Breast epithelium (tissue), 3 donors: ENCODE measurements around the gene PRSS23.

ENCODE experiments used
- POLR2A ChIP-seq: fragments of 450-650 bp; IDR thresholded peaks from one replicate; pipeline ENCODE4 v1.6.1; 2016; ENCODE audit warnings: antibody characterized with exemption, mild to moderate bottlenecking, moderate library complexity
- POLR2AphosphoS5 ChIP-seq, 3 donors: sonication (generic); formaldehyde crosslinking; IDR thresholded peaks; one replicate each; pipeline ENCODE4 v1.6.1; 2017; ENCODE audit warnings: antibody characterized with exemption in 3 of 3
- TF ChIP-seq, protein P1 (sequence below), 3 donors: fragments of 450-650 bp; IDR thresholded peaks; one replicate each; pipeline ENCODE4 v1.5.1; 2016 to 2017; ENCODE audit warnings: antibody characterized with exemption in 3 of 3, mild to moderate bottlenecking in 3 of 3, moderate library complexity in 3 of 3

DNA sequence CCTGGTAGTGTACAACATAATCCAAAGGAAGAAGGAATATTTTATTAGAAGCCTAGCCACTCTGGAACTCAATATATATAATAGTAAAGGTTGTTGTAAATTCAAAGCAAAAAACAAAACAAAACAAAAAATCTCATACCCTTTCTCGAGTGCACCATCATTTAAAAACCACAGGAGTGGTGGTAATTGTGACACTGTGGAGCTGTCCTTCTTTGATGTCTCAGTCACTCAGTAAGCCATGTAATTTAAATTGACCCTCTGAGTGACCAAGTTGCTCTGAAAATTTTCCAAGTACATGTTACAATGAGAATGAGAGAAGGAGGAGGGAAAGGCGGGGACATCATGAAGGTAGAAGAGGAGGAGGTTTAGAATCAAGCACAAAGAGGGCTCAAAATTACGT is 6.6 kb downstream of the PRSS23 start:
- TF ChIP-seq, protein P1, sequence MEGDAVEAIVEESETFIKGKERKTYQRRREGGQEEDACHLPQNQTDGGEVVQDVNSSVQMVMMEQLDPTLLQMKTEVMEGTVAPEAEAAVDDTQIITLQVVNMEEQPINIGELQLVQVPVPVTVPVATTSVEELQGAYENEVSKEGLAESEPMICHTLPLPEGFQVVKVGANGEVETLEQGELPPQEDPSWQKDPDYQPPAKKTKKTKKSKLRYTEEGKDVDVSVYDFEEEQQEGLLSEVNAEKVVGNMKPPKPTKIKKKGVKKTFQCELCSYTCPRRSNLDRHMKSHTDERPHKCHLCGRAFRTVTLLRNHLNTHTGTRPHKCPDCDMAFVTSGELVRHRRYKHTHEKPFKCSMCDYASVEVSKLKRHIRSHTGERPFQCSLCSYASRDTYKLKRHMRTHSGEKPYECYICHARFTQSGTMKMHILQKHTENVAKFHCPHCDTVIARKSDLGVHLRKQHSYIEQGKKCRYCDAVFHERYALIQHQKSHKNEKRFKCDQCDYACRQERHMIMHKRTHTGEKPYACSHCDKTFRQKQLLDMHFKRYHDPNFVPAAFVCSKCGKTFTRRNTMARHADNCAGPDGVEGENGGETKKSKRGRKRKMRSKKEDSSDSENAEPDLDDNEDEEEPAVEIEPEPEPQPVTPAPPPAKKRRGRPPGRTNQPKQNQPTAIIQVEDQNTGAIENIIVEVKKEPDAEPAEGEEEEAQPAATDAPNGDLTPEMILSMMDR (IDR thresholded peaks at IDR 0.05), result no peak
- TF ChIP-seq POLR2A, result no peak
- no peak for TF ChIP-seq POLR2AphosphoS5 (IDR thresholded peaks at IDR 0.05)
